Trophoblast cell (in vitro differentiated cells and primary cell): Measurements from ENCODE around the gene SDHA.
"Not testable (repeated sequence)": the region's sequence is repeated elsewhere in the genome, so short reads cannot be mapped to it uniquely, and the experiment has no call there.

Experiments used
- DNase-seq, 2 donors: peaks; one replicate each; pipeline ENCODE4 v3.0.0-alpha.2; 2016
- H2AFZ ChIP-seq: 2 replicates; pipeline ENCODE4 v1.6.1; 2013; ENCODE audit warnings: low read length, moderate library complexity, mild to moderate bottlenecking; ENCODE audit not compliant: insufficient read depth, poor library complexity
- H2AK5ac ChIP-seq: 2 replicates; pipeline ENCODE4 v1.6.1; 2013; ENCODE audit warnings: mild to moderate bottlenecking, low read length
- H2BK120ac ChIP-seq: 2 replicates; pipeline ENCODE4 v1.6.1; 2013; ENCODE audit warnings: low read length, mild to moderate bottlenecking, moderate library complexity; ENCODE audit not compliant: insufficient read depth, poor library complexity
- H2BK12ac ChIP-seq: 2 replicates; pipeline ENCODE4 v1.6.1; 2013; ENCODE audit warnings: mild to moderate bottlenecking, low read length, moderate library complexity
- H2BK5ac ChIP-seq: 2 replicates; pipeline ENCODE4 v1.6.1; 2013; ENCODE audit warnings: low read length, low read depth, moderate library complexity, mild to moderate bottlenecking; ENCODE audit not compliant: poor library complexity
- H3K14ac ChIP-seq: 2 replicates; pipeline ENCODE4 v1.6.1; 2013; ENCODE audit warnings: mild to moderate bottlenecking, low read length
- H3K18ac ChIP-seq: 2 replicates; pipeline ENCODE4 v1.6.1; 2013; ENCODE audit warnings: mild to moderate bottlenecking, low read length
- H3K23ac ChIP-seq: 2 replicates; pipeline ENCODE4 v1.6.1; 2013; ENCODE audit warnings: low read length
- H3K27ac ChIP-seq: 2 replicates; pipeline ENCODE4 v1.5.1; 2013; ENCODE audit warnings: low read depth, mild to moderate bottlenecking, inconsistent platforms, low read length, moderate library complexity
- H3K27me3 ChIP-seq: 2 replicates; pipeline ENCODE4 v1.6.1; 2013; ENCODE audit warnings: inconsistent platforms, mild to moderate bottlenecking, low read length, moderate library complexity; ENCODE audit not compliant: insufficient read depth
- H3K36me3 ChIP-seq, 2 experiments: 1 replicate in 1 of 2; 2 replicates in 1 of 2; pipeline ENCODE4 v1.6.1; 2013; ENCODE audit warnings: low read length in 2 of 2, mild to moderate bottlenecking in 2 of 2, moderate library complexity in 1 of 2; ENCODE audit not compliant: insufficient read depth in 2 of 2, control insufficient read depth in 1 of 2
- H3K4ac ChIP-seq: 2 replicates; pipeline ENCODE4 v1.6.1; 2013; ENCODE audit warnings: low read depth, mild to moderate bottlenecking, low read length, moderate library complexity
- H3K4me1 ChIP-seq, 2 experiments: 1 replicate in 1 of 2; 2 replicates in 1 of 2; pipeline ENCODE4 v1.6.1; 2013; ENCODE audit warnings: low read length in 2 of 2, mild to moderate bottlenecking in 2 of 2, moderate library complexity in 1 of 2; ENCODE audit not compliant: insufficient read depth in 2 of 2, control insufficient read depth in 1 of 2
- H3K4me2 ChIP-seq: 2 replicates; pipeline ENCODE4 v1.6.1; 2013; ENCODE audit warnings: inconsistent platforms, mild to moderate bottlenecking, low read length, moderate library complexity
- H3K4me3 ChIP-seq: 2 replicates; pipeline ENCODE4 v1.5.1; 2013; ENCODE audit warnings: mild to moderate bottlenecking, low read depth, low read length, inconsistent platforms
- H3K79me1 ChIP-seq: one replicate; pipeline ENCODE4 v1.6.1; 2013; ENCODE audit warnings: low read length
- H3K79me2 ChIP-seq: 2 replicates; pipeline ENCODE4 v1.6.1; 2013; ENCODE audit warnings: low read length, mild to moderate bottlenecking; ENCODE audit not compliant: control insufficient read depth, insufficient read depth, poor library complexity
- H3K9ac ChIP-seq: 2 replicates; pipeline ENCODE4 v1.6.1; 2013; ENCODE audit warnings: mild to moderate bottlenecking, low read length
- H3K9me3 ChIP-seq: 2 replicates; pipeline ENCODE4 v1.6.1; 2013; ENCODE audit warnings: low read depth, mild to moderate bottlenecking, control low read depth, inconsistent platforms, low read length; ENCODE audit not compliant: insufficient read depth
- H4K12ac ChIP-seq: 2 replicates; pipeline ENCODE4 v1.6.1; 2013; ENCODE audit warnings: low read depth, mild to moderate bottlenecking, low read length, moderate library complexity
- H4K8ac ChIP-seq: 2 replicates; pipeline ENCODE4 v1.6.1; 2013; ENCODE audit warnings: low read depth, mild to moderate bottlenecking, low read length, moderate library complexity
- H4K91ac ChIP-seq: one replicate; pipeline ENCODE4 v1.6.1; 2013; ENCODE audit warnings: low read depth, mild to moderate bottlenecking, low read length, moderate library complexity
- WGBS: extraction: QIAGEN DNeasy Blood & Tissue Kit; methylation state at CpG from one replicate; pipeline ENCODE4 v1.1.7; 2013; ENCODE audit warnings: missing lambda C conversion rate; ENCODE audit not compliant: insufficient read length, insufficient coverage; ENCODE audit errors: extremely low coverage; 5-methylcytosine and 5-hydroxymethylcytosine counted together

SDHA gene

GRCh38 chr5:297448-297847 is 79.3 kb downstream of the SDHA start:
- not testable (repeated sequence) for H3K4ac ChIP-seq, H2AFZ ChIP-seq, H2BK12ac ChIP-seq, H3K4me1 ChIP-seq, H3K79me2 ChIP-seq, H3K23ac ChIP-seq, H3K27ac ChIP-seq, H3K14ac ChIP-seq, H2BK120ac ChIP-seq, H3K36me3 ChIP-seq, H4K12ac ChIP-seq, H3K4me2 ChIP-seq, H3K9ac ChIP-seq, H2BK5ac ChIP-seq, H3K79me1 ChIP-seq, H3K4me3 ChIP-seq, H3K27me3 ChIP-seq, H4K91ac ChIP-seq, H3K18ac ChIP-seq, H2AK5ac ChIP-seq, H4K8ac ChIP-seq, H3K9me3 ChIP-seq, DNase-seq
- WGBS: no CpG with 5 or more reads among the region's 6 CpGs

GRCh38 chr5:297991-298736 is 80.0 kb downstream of the SDHA start:
- H3K27me3 ChIP-seq, H2BK120ac ChIP-seq, H2AK5ac ChIP-seq, H3K27ac ChIP-seq, H3K4me1 ChIP-seq, H4K91ac ChIP-seq, H3K23ac ChIP-seq, H3K79me2 ChIP-seq, H3K9ac ChIP-seq, H3K4me3 ChIP-seq, H3K14ac ChIP-seq, H2BK12ac ChIP-seq, H3K18ac ChIP-seq, H3K4me2 ChIP-seq, DNase-seq, H3K36me3 ChIP-seq, H4K12ac ChIP-seq, H3K9me3 ChIP-seq, H4K8ac ChIP-seq, H2BK5ac ChIP-seq, H2AFZ ChIP-seq, H3K4ac ChIP-seq, H3K79me1 ChIP-seq: not testable (repeated sequence)
- WGBS: no CpG with 5 or more reads among the region's 14 CpGs

DNA sequence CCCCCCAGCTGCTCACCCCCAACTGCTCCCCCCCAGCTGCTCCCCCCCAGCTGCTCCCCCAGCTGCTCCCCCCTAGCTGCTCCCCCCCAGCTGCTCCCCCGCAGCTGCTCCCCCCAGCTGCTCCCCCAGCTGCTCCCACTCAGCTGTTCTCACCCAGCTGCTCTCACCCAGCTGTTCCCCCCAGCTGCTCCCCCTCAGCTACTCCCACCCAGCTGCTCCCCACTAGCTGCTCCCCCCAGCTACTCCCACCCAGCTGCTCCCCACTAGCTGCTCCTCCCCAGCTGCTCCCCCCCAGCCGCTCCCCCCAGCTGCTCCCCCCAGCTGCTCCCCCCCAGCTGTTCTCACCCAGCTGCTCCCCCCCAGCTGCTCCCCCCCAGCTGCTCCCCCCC is 80.6 kb downstream of the SDHA start:
- H3K27me3 ChIP-seq: no peaks in the 10 kb centered on the region
- no peak overlapping the region for H2BK120ac ChIP-seq
- H2BK12ac ChIP-seq: no peak overlapping the region
- no peak overlapping the region for H3K14ac ChIP-seq
- peaks cover 0 to 3% of the 10 kb centered on the region in 2 experiments for H3K36me3 ChIP-seq
- no peak overlapping the region for H3K4me2 ChIP-seq
- no peak overlapping the region for H3K4ac ChIP-seq
- H2AFZ ChIP-seq: no peak overlapping the region
- H3K27ac ChIP-seq: no peak overlapping the region
- H3K9ac ChIP-seq: no peak overlapping the region
- H3K9me3 ChIP-seq: no peaks in the 10 kb centered on the region
- no peak overlapping the region for H2AK5ac ChIP-seq
- H3K23ac ChIP-seq: no peak overlapping the region
- no peak overlapping the region for H3K18ac ChIP-seq
- WGBS: no CpG with 5 or more reads among the region's 2 CpGs
- H3K4me1 ChIP-seq: no peaks in the 10 kb centered on the region
- no peak overlapping the region for H3K4me3 ChIP-seq
- H4K12ac ChIP-seq: no peak overlapping the region
- H3K79me2 ChIP-seq: no peaks in the 10 kb centered on the region
- no peak overlapping the region for H2BK5ac ChIP-seq
- no peak for DNase-seq
- H4K8ac ChIP-seq: no peak overlapping the region
- H4K91ac ChIP-seq: no peak overlapping the region
- no peaks in the 10 kb centered on the region for H3K79me1 ChIP-seq

- not testable (repeated sequence) for H4K91ac ChIP-seq, H2BK12ac ChIP-seq, H4K12ac ChIP-seq, H2AFZ ChIP-seq, H2BK120ac ChIP-seq, H3K27me3 ChIP-seq, H4K8ac ChIP-seq, H3K36me3 ChIP-seq, H3K27ac ChIP-seq, H3K14ac ChIP-seq, H3K4me2 ChIP-seq, DNase-seq, H3K9me3 ChIP-seq, H3K23ac ChIP-seq, H2AK5ac ChIP-seq, H2BK5ac ChIP-seq, H3K9ac ChIP-seq, H3K79me2 ChIP-seq, H3K79me1 ChIP-seq, H3K4me1 ChIP-seq, H3K18ac ChIP-seq, H3K4me3 ChIP-seq, H3K4ac ChIP-seq
- WGBS: no CpG with 5 or more reads among the region's 5 CpGs
These were observed 81.8 kb downstream of the SDHA start for GRCh38 chr5:299921-300320.
